ENCODE data around the gene AGTPBP1. TPM values are rescaled to one million over a fixed set of nuclear protein-coding genes. Genes with fewer than 3 reads are reported as not detected.

Gene AGTPBP1
- total and polyA plus RNA-seq, 2 experiments from 2014 or later = 31.4 to 58.0 TPM

GRCh38 chr9:85715587-85715986 is 26.2 kb downstream of the AGTPBP1 start (continued):
- TF ChIP-seq ZNF462 (CRISPR knock-in tag; IDR thresholded peaks at IDR 0.05) = no peak
- TF ChIP-seq STAT1 (IDR thresholded peaks at IDR 0.05; ENCODE audit: unreplicated experiment) = no peak
- no peak for TF ChIP-seq EZH2 (IDR thresholded peaks at IDR 0.05; ENCODE audit: low read depth, unreplicated experiment)
- TF ChIP-seq ETS1 (IDR thresholded peaks at IDR 0.05) = no peak
- TF ChIP-seq EZH2phosphoT487 (IDR thresholded peaks at IDR 0.05; ENCODE audit: unreplicated experiment) = no peak
- TF ChIP-seq JUNB (IDR thresholded peaks at IDR 0.05; ENCODE audit: unreplicated experiment) = no peak
- no peak for TF ChIP-seq POLR2AphosphoS5 (IDR thresholded peaks at IDR 0.05; ENCODE audit: low read depth)
- no peak for TF ChIP-seq CTCF (conservative IDR thresholded peaks at IDR 0.05; ENCODE audit: low read depth in 2 of 2)
- no peak for TF ChIP-seq ZNF331 (CRISPR knock-in tag; IDR thresholded peaks at IDR 0.05; ENCODE audit: low read depth)
- TF ChIP-seq CREB1 (CRISPR knock-in tag; IDR thresholded peaks at IDR 0.05; ENCODE audit: low read depth) = no peak
- TF ChIP-seq NANOG (IDR thresholded peaks at IDR 0.05; ENCODE audit: borderline replicate concordance) = no peak
- TF ChIP-seq ZNF114 (CRISPR knock-in tag; IDR thresholded peaks at IDR 0.05) = no peak
